Measurements from ENCODE around the gene GPX4.

GPX4 gene, protein sequence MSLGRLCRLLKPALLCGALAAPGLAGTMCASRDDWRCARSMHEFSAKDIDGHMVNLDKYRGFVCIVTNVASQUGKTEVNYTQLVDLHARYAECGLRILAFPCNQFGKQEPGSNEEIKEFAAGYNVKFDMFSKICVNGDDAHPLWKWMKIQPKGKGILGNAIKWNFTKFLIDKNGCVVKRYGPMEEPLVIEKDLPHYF

GRCh38 chr19:1103708-1104310, at the start of gene GPX4:
GPX4 (plus strand) TSS chr19:1103994; CDS start chr19:1104044, 50 bp downstream.
- DNase-seq: peak; percentile 99

- DNase-seq: no peak
Observed at GRCh38 chr19:1054102-1055027, 49.4 kb upstream of the GPX4 start.

DNA sequence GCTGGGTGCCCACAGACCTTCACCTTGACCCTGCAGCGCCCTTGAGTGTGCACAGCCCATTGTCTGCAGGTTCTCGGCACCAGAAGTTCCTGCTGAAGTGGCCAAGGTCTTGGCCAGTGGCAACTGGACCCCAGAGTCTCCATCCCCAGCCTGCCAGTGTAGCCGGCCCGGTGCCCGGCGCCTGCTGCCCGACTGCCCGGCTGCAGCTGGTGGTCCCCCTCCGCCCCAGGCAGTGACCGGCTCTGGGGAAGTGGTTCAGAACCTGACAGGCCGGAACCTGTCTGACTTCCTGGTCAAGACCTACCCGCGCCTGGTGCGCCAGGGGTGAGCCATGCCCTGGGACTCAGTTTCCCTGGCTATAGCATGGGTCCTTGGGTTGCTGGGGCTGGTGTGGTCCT, 48.8 kb upstream of the GPX4 start:
- no peak for DNase-seq

DNA sequence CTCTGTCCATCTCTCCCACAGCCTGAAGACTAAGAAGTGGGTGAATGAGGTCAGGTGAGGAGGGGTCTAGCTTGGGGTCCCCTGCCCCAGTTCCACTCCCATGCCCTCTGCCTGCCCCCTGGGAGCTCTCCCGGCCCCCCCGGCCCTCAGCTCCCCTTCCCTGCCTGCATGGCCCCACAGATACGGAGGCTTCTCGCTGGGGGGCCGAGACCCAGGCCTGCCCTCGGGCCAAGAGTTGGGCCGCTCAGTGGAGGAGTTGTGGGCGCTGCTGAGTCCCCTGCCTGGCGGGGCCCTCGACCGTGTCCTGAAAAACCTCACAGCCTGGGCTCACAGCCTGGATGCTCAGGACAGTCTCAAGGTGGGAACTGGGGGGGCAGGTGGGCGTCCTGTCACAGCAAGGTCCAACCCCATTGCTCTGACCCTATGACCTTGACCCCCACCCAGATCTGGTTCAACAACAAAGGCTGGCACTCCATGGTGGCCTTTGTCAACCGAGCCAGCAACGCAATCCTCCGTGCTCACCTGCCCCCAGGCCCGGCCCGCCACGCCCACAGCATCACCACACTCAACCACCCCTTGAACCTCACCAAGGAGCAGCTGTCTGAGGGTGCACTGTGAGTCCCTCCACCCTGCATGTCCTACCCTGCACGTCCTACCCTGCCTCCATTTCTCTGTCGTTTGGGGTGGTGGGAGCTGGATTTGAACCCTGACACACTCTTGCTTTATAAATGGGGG, 47.7 kb upstream of the GPX4 start:
- no peak for DNase-seq

GRCh38 chr19:1057176-1057855, 46.5 kb upstream of the GPX4 start:
- DNase-seq: peak; percentile 67

DNA sequence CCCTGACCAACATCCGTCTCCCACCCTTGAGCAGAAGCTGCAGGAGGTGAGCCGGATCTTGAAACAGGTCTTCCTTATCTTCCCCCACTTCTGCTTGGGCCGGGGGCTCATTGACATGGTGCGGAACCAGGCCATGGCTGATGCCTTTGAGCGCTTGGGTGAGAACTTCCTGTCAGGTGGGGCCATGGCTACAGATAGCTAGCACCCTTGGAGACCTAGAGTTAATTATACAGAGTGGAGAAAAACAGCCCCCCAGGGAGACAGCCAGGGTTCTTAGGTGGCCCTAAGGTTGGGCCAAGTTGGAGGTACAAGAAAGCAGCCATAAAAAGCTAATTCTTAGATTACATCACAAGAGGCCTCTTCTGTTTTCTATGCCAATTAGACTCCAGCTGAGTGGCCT, 45.7 kb upstream of the GPX4 start:
- DNase-seq: no peak

- DNase-seq: no peak
Observed at GRCh38 chr19:1060689-1061088, 43.1 kb upstream of the GPX4 start.

- DNase-seq: no peak
Observed at GRCh38 chr19:1061987-1062386, 41.8 kb upstream of the GPX4 start.

DNA sequence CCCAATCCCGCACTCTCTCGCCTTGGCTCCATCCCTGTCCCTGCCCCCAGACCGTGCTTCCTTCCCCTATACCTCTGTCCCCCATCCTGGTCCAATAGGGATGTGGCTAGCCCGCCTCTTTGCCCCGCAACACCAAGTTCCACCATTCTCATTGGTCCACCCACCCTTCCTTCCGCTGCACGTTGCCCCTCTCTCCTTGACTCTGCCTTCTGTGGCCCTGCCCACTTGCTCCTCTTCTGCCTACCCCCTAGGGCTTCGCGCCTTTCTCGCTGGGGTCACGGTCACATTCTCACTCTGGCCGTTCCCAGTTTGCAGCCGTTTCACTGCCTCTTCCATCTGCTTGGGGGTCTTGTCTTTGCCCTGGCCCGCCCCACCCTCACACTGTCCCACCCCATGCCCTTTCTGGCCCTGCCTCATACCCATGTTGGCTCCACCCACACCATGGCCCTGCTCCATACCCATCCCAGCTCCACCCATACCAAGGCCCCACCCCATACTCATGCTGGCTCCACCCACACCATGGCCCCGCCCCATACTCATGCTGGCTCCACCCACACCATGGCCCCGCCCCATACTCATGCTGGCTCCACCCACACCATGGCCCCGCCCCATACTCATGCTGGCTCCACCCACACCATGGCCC, 41.3 kb upstream of the GPX4 start:
- no peak for DNase-seq

- peak; percentile 81 for DNase-seq
Observed at GRCh38 chr19:1063030-1063908, 40.5 kb upstream of the GPX4 start.

- DNase-seq: no peak
Observed at GRCh38 chr19:1063909-1064660, 39.7 kb upstream of the GPX4 start.

GRCh38 chr19:1064661-1065605, 38.9 kb upstream of the GPX4 start:
- peak; percentile 73 for DNase-seq

GRCh38 chr19:1065606-1066109, 38.1 kb upstream of the GPX4 start:
- DNase-seq: no peak

DNA sequence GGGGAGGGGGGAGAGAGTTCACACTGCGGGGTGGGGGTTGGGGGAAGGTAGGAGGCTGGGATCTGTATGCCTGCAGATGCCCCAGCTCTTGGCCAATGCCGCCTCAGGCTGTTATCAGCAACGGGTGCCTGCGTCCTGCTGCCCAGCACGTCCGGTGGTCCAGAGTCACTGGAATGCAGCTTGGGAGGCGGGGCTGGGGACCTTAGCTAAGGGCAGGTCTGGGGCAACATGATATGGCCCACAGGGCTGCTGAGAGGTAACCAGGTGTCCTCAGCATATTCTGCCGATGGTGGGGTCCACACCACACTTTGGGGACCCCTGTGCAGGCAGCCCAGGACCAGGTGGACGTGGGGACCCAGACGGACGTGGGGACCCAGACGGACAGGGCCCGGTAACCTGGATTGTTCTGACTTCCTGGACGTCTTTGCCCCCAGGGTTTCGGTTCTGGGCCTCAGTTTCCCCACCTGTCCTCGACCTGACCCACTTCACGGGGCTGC, 37.5 kb upstream of the GPX4 start:
- DNase-seq: no peak

GRCh38 chr19:1066748-1067340, 37.0 kb upstream of the GPX4 start, which contains the start of gene ARHGAP45:
ARHGAP45 (plus strand) TSS chr19:1067167; CDS start chr19:1067406, 239 bp downstream.
- peak; percentile 89 for DNase-seq

- DNase-seq: no peak
Observed at GRCh38 chr19:1067341-1067957, 36.3 kb upstream of the GPX4 start.

All from CD4-positive, alpha-beta T cell treated with Interleukin-15 for 1 hour (primary cell).